IMR-90 (cell line): ENCODE measurements around the gene PAK4. TPM values are rescaled to one million over a fixed set of nuclear protein-coding genes. Genes with fewer than 3 reads are reported as not detected.

ENCODE experiments used
- ATAC-seq: fragments of 200-7000 bp; cut with Tn5 transposase; 2 replicates; pipeline ENCODE4 v1.9.1; 2020; ENCODE audit warnings: low read depth, mild to moderate bottlenecking, moderate library complexity
- BruUV-seq: library from RNA; stranded (reverse); fragments of 400-500 nt; replicated peaks from 2 replicates; lab custom pipeline; 2021; lab: Mats Ljungman, UMichigan
- CTCF ChIA-PET: fragments of 300-600 bp; formaldehyde crosslinking; extraction: SDS; loops from one replicate; lab custom pipeline; 2021; ENCODE audit warnings: antibody characterized with exemption; lab: Yijun Ruan, JAX
- POLR2A ChIA-PET: fragments of 300-600 bp; sonication (Branson Sonifier 250); formaldehyde crosslinking; loops from one replicate; lab custom pipeline; 2022; ENCODE audit warnings: antibody characterized with exemption; ENCODE audit not compliant: unreplicated experiment; lab: Charles Lee
- DNase-seq: peaks from one replicate; pipeline ENCODE4 v3.0.0; 2013
- H2AFZ ChIP-seq: replicated peaks from 2 replicates; pipeline ENCODE3; 2013; ENCODE audit warnings: low read length, mild to moderate bottlenecking; ENCODE audit not compliant: poor library complexity
- H2AK5ac ChIP-seq: 2 replicates; pipeline ENCODE4 v1.6.1; 2013; ENCODE audit warnings: low read depth, low read length, inconsistent platforms
- H2AK9ac ChIP-seq: replicated peaks from 2 replicates; pipeline ENCODE3; 2013; ENCODE audit warnings: mild to moderate bottlenecking, low read depth, low read length, moderate library complexity; ENCODE audit not compliant: poor library complexity
- H2BK120ac ChIP-seq: 2 replicates; pipeline ENCODE4 v1.6.1; 2013; ENCODE audit warnings: low read depth, low read length, inconsistent platforms
- H2BK15ac ChIP-seq: 3 replicates; pipeline ENCODE4 v1.6.1; 2013; ENCODE audit warnings: low read depth, low read length, inconsistent platforms
- H2BK20ac ChIP-seq: 2 replicates; pipeline ENCODE4 v1.6.1; 2013; ENCODE audit warnings: low read depth, mild to moderate bottlenecking, inconsistent platforms, low read length, moderate library complexity
- H2BK5ac ChIP-seq: 2 replicates; pipeline ENCODE4 v1.6.1; 2013; ENCODE audit warnings: mild to moderate bottlenecking, low read depth, low read length, inconsistent platforms; ENCODE audit not compliant: poor library complexity, severe bottlenecking
- H3K14ac ChIP-seq: replicated peaks from 2 replicates; pipeline ENCODE4 v1.6.1; 2013; ENCODE audit warnings: low read depth, low read length, inconsistent platforms
- H3K18ac ChIP-seq: 2 replicates; pipeline ENCODE4 v1.6.1; 2013; ENCODE audit warnings: low read depth, low read length, control low read depth
- H3K23ac ChIP-seq: 2 replicates; pipeline ENCODE4 v1.6.1; 2013; ENCODE audit warnings: low read depth, low read length, inconsistent platforms
- H3K27ac ChIP-seq: 2 replicates; pipeline ENCODE4 v1.5.1; 2013; ENCODE audit warnings: mild to moderate bottlenecking, control low read depth, low read length; ENCODE audit not compliant: insufficient read depth
- H3K27me3 ChIP-seq: 2 replicates; pipeline ENCODE4 v1.6.1; 2013; ENCODE audit warnings: low read length; ENCODE audit not compliant: control insufficient read depth, insufficient read depth
- H3K36me3 ChIP-seq: 2 replicates; pipeline ENCODE4 v1.6.1; 2013; ENCODE audit warnings: low read length, mixed read lengths; ENCODE audit not compliant: control insufficient read depth, insufficient read depth
- H3K4ac ChIP-seq: 2 replicates; pipeline ENCODE4 v1.6.1; 2013; ENCODE audit warnings: low read depth, low read length, inconsistent platforms
- H3K4me1 ChIP-seq: 2 replicates; pipeline ENCODE4 v1.6.1; 2013; ENCODE audit warnings: low read length, mixed read lengths; ENCODE audit not compliant: control insufficient read depth, insufficient read depth
- H3K4me2 ChIP-seq: 2 replicates; pipeline ENCODE4 v1.6.1; 2013; ENCODE audit warnings: low read depth, mild to moderate bottlenecking, control low read depth, low read length, moderate library complexity
- H3K4me3 ChIP-seq: 2 replicates; pipeline ENCODE4 v1.5.1; 2013; ENCODE audit warnings: low read depth, mild to moderate bottlenecking, control low read depth, low read length, moderate library complexity; ENCODE audit not compliant: insufficient read depth
- H3K56ac ChIP-seq: 2 replicates; pipeline ENCODE4 v1.6.1; 2013; ENCODE audit warnings: low read length, inconsistent platforms; ENCODE audit not compliant: insufficient read depth; ENCODE audit errors: extremely low read depth
- H3K79me1 ChIP-seq, 2 experiments: 2 replicates each; pipeline ENCODE4 v1.6.1; 2013; ENCODE audit warnings: low read length in 2 of 2, inconsistent platforms in 1 of 2, low read depth in 1 of 2
- H3K9ac ChIP-seq: 2 replicates; pipeline ENCODE4 v1.6.1; 2013; ENCODE audit warnings: low read depth, low read length, control low read depth
- H3K9me1 ChIP-seq: 2 replicates; pipeline ENCODE4 v1.6.1; 2013; ENCODE audit warnings: low read length, inconsistent platforms; ENCODE audit not compliant: insufficient read depth
- H3K9me3 ChIP-seq: 2 replicates; pipeline ENCODE4 v1.6.1; 2013; ENCODE audit warnings: low read length; ENCODE audit not compliant: control insufficient read depth, insufficient read depth
- H4K20me1 ChIP-seq: 2 replicates; pipeline ENCODE4 v1.6.1; 2013; ENCODE audit warnings: low read length, inconsistent platforms; ENCODE audit not compliant: insufficient read depth
- H4K5ac ChIP-seq: 2 replicates; pipeline ENCODE4 v1.6.1; 2013; ENCODE audit warnings: mild to moderate bottlenecking, low read depth, low read length, control low read depth
- H4K8ac ChIP-seq, 2 experiments: 2 replicates each; pipeline ENCODE4 v1.6.1; 2013; ENCODE audit warnings: low read depth in 2 of 2, low read length in 2 of 2, control low read depth in 1 of 2, inconsistent platforms in 1 of 2
- H4K91ac ChIP-seq: 2 replicates; pipeline ENCODE4 v1.6.1; 2013; ENCODE audit warnings: low read depth, low read length, inconsistent platforms; ENCODE audit not compliant: insufficient read depth
- ELK1 ChIP-seq: fragments of 150-350 bp; IDR thresholded peaks from 2 replicates; pipeline ENCODE4 v1.6.1; 2016; ENCODE audit warnings: low read depth, mild to moderate bottlenecking, low read length, moderate library complexity, borderline replicate concordance
- NFE2L2 ChIP-seq: fragments of 150-350 bp; IDR thresholded peaks from 2 replicates; pipeline ENCODE4 v1.6.1; 2016; ENCODE audit warnings: low read depth, mild to moderate bottlenecking, low read length
- SMC3 ChIP-seq: fragments of 150-350 bp; IDR thresholded peaks from 2 replicates; pipeline ENCODE4 v1.6.1; 2016; ENCODE audit warnings: low read depth, mild to moderate bottlenecking, antibody characterized with exemption, low read length, moderate library complexity
- WGBS, 2 experiments: methylation state at CpG; one replicate each; pipeline versions ENCODE4 v1.1.5 to v1.1.7; 2013; ENCODE audit warnings: missing lambda C conversion rate in 2 of 2; ENCODE audit not compliant: insufficient read length in 1 of 2; ENCODE audit errors: extremely low coverage in 2 of 2; 5-methylcytosine and 5-hydroxymethylcytosine counted together
- dilution Hi-C: fragments of 300-500 bp; cut with HindIII; formaldehyde crosslinking; loops from one replicate; pipeline ENCODE4 v1.14.3; 2018; ENCODE audit warnings: low sequenced_read_pairs; ENCODE audit not compliant: unreplicated experiment
- in situ Hi-C: fragments of 300-500 bp; cut with MboI; formaldehyde crosslinking; loops from 3 replicates; pipeline ENCODE4 v1.14.3; 2019; ENCODE audit warnings: low sequenced_read_pairs, inconsistent platforms, mixed read lengths
- intact Hi-C: fragments of 100-400 bp; cut with micrococcal nuclease; formaldehyde crosslinking; loops from 2 replicates; pipeline ENCODE4 v1.10.0; 2022
- polyA plus RNA-seq, 3 experiments: library from polyadenylated mRNA; depleted of rRNA; stranded (reverse); fragments of >200 nt; gene quantifications; 2 replicates each; pipeline ENCODE4 v1.2.3, GENCODE V29; 2012; ENCODE audit warnings: low replicate concordance in 1 of 3
- total RNA-seq: library from RNA; depleted of rRNA; stranded (reverse); fragments of >200 nt; gene quantifications from 2 replicates; pipeline ENCODE4 v1.2.3, GENCODE V29; 2012

Gene PAK4
- total and polyA plus RNA-seq, 2 of the 4 experiments (the other 2 are of a cell fraction) = 2.0 to 27.2 TPM

- ATAC-seq = no peak
- in situ Hi-C loops = no loop called here
- CTCF ChIA-PET = no interaction called here
These were observed 68.2 kb downstream of the PAK4 start for GRCh38 chr19:39193803-39194202.

More at GRCh38 chr19:39193803-39194202, 68.2 kb downstream of the PAK4 start:
- Histone ChIP-seq H2BK5ac (no peak overlapping the region), H3K18ac (no peak overlapping the region), H2AK5ac (no peak overlapping the region), H2BK20ac (no peak overlapping the region), H3K27me3 (peaks cover 44% of the 10 kb centered on the region), H3K4me1 (no peaks in the 10 kb centered on the region; the same call in 1 of the 2 replicates), H3K79me1 (no peaks in the 10 kb centered on the region), H3K4ac (no peak overlapping the region), H2BK120ac (no peak overlapping the region), H3K56ac (no peak overlapping the region), H3K36me3 (no peaks in the 10 kb centered on the region), H3K9me3 (no peaks in the 10 kb centered on the region), H3K14ac (no peak overlapping the region), H4K5ac (no peak overlapping the region), H2BK15ac (no peak overlapping the region), H2AK9ac (no peak overlapping the region), H3K27ac (no peak overlapping the region), H3K9ac (no peak overlapping the region), H4K91ac (no peak overlapping the region), H2AFZ (peak overlapping the region; percentile 43), H3K4me2 (no peak overlapping the region), H3K23ac (no peak overlapping the region), H4K8ac (no peak overlapping the region), H4K20me1 (no peaks in the 10 kb centered on the region), H3K9me1 (no peaks in the 10 kb centered on the region), H3K4me3 (no peak overlapping the region)
- 42% methylated on average over 2 of the region's 8 CpGs; no CpG with 5 or more reads in 1 of the 2 experiments for WGBS, 2 experiments
- no peak for DNase-seq
- intact Hi-C loops (no loop called here), dilution Hi-C loops (no loop called here)
- BruUV-seq = no TSS peak
- TF ChIP-seq NFE2L2 (no peak), SMC3 (no peak), ELK1 (no peak)
- POLR2A ChIA-PET = no interaction called here
